Measurements from ENCODE around the gene KIF25.

KIF25 gene

DNA sequence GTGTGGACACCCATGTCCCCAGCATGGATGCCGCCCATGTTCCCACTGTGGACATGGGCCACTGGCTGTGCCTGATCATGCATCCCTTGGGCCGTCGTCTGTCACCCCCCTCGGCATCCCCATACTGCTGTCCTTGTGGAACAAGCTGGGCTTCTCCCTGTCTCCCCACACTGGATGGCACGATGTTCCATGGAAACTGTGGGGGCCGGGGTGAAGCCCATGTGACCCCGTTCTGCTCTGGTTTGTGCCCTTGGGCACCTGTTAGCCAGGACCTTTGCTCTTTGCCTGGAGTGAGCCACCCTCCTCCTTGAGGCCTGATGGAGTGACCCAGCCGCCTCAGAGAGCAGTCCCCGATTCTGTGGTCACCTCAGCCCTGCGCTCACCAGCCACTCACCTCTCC lies 89.1 kb downstream of the KIF25 start:
- no peak for DNase-seq (ENCODE audit: low read depth in 2 of 2, low spot score in 1 of 2)

DNA sequence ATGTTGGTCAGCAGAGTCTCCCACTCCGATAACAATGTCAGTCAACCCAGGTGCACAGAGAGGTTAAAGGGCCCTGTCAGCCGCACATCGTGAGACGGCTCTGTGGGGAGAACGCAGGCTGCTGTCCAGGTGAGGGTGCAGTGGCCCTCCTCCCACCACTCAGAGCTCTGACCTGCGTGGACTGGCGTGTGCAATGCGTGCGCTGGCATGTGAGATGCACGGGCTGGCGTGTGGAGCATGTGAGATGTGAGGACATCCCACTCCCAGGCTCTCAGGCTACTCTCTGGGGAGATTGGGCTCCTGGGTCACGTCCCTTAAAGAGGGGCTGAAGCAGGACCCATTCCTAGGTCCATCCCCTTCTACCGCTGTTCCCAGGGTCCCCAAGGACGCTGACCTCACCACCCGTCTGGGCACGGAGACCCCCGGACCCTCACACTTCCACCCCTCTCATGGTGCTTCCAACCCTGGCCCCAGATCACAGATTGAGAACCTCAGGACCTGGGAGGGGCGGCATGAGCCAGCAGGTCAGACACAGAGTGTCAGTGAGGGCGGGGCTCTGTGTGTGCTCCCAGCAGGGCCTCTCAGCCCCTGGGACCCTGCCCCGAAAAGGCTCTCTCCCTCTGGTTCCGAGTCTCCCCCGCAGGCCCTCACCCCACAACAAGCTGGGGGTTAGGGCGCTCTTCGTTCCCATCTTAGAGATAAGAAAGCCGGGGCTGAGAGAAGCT lies 90.1 kb downstream of the KIF25 start:
- no peak for DNase-seq (ENCODE audit: low read depth in 2 of 2, low spot score in 1 of 2)

DNA sequence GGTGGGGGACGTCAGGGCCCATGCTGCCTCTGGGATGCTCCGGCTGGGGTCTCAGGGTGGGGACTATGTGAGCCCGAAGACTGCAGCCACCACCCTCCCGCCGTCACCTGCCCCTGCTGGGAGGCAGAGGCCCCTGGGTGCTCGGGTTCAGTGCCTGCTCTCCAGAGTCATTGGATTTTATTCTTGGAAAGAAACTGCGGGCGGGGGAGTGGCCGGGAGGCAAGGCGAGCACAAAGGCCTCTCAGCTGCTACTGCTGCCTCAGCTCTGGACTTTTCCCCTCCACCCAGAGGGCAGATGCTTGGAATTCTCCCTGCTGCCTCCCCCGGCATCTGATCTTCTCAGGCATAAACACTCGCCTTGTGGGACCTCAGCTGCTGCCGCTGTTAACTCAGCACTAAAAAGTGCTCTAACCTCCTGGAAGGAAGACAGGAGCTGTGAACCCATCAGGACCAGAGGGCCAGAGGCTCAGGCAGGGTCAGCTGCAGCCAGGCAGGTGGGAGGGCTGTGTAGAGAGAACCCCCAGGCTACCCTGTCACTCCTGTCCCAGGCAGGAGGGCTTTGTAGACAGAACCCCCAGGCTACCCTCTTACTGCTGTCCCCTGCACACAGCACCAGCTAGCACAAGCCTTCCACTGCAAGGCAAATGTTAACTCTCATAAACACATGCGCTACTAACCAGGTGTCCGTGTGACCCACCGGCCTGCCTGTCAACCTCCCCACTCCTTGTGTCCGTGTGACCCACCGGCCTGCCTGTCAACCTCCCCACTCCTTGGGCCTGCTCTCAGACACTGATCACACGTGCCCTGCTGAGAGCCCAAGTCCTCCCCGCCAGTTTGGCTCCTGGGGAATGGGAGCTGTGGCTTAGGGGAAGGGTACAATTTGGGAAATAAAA lies 90.9 kb downstream of the KIF25 start:
- DNase-seq (ENCODE audit: low read depth in 2 of 2, low spot score in 1 of 2) = no peak

DNA sequence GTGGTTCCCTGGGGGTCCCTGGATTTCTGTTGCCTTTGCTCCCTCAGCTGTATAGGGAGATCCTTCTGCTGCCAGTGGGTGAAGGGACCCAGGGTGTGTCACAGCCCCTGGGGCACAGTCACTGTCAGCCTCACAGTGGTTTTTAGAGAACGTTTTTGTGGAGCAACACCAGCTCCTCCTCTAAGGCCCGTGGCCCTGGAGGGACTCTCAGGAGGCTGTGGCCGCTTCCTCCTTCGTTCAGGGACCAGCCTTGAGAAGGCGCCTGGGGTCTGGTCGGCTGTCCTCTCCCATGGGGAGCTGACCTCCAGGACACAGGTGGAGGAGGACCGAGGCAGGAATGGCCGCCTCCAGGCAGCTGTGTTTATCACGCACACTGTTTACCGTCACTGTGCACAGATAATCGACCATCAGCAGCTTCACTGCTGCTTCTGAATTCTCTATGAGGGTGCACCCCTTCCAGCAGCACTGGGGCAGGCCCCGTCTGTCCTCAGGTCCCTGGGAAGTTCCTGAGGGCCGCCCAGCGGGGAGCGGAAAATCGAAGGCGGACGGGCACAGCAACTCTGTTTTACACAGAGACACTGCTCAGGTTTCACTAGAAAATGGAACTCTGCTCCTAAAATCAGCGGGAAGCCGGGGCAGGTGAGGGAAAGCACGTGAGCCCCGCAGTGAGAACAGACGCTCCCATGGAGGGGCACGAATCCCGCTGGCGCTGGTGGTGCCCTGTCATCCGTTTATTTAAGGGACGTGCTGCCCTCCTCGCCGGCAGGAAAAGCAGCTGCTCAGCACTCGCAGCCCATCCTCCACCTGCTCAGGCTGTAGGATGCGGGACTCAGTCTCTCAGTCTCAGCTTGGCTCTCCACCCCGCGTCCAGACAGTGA lies 92.0 kb downstream of the KIF25 start:
- no peak for DNase-seq (ENCODE audit: low read depth in 2 of 2, low spot score in 1 of 2)

DNA sequence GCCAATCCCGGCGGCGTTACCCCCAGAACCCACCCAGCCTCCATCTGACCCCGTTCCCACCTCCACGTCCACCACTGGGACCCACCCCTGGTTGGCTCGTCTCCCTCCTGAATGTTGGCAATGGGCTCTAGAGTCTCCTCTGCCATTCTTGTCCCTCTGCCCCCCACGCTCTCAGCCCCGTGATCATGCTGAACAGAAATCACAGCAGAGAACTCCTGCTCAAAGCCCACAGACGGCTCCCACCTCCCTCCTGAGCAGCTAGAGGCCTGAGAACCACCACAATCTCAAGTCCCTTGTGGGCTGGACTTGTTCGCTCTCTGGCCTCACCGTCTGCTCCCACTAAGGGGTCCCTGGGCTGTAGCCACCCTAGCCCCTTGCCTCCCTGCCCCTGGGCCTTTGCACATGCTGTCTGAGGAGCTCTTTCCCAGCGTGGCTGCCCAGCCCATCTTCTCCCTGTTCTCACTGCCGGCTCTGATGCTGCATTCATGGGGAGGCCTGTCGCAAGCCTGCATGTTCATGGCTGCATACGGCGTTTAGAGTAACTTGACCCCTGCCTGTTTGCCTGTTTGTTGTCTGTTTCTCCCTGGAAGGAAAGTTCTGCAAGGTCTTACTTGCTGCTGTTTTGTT lies 92.7 kb downstream of the KIF25 start:
- no peak for DNase-seq (ENCODE audit: low read depth in 2 of 2, low spot score in 1 of 2)

DNA sequence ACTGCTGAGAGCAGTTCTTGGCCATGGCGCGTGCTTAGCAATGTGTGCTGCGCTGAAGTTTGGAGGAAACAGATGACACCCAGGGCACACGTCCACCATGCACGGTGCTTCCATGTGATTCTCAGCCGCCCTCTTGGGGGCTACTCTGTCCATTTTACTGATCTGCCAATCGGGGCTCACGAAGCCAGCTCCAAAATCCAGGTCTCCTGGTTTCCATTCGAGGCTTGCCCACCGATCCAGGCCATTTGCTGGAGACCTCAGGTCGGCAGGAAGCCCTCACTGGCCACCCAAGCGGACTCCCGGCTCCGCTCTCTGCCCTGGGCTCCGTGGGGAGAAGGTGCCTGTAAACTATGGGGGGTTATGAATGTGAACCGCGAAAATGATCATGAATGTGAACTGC lies 93.2 kb downstream of the KIF25 start:
- no peak for DNase-seq (ENCODE audit: low read depth in 2 of 2, low spot score in 1 of 2)

DNA sequence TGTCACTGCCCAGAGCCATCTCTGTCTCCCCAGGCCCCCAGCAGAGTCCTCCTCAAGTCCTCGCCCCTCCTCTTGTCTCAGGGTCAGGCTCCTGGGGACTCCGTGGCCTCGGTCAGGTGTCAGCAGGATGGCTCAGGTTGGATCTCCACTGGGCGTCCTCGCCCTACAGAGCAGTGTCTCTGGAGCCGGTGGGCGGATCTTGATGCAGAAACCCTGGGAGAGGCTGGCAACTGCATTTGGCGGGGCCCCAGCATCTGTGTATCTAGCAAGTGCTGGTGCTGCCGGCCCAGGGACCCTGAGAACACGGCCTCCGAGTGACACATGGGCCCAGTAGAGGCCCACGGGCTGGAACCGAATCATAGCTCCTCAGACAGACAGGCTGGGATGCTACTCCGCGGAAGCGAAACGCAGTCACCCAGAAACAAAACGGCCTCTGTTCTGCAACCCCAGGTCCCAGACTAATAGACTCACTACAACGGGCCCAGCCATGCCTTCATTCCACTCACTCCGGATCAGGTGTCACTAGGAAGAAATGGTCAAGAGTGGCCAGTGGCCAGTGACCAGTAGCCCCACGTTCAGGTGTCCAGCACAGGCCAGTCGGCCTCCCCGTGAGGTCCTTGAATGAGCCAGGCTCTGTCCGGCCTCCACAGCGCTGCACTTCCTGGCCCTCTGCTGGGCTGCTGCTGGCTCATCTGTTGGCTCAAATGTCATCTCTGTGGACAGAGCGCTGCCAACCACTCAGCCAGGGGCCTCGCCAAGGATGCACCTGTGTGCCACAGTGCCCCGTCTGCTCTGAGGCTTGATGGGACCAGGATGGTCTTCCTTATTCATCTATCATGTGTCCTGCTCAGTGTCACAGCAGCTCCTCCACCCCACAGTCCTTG lies 94.2 kb downstream of the KIF25 start:
- no peak for DNase-seq (ENCODE audit: low read depth in 2 of 2, low spot score in 1 of 2)

DNA sequence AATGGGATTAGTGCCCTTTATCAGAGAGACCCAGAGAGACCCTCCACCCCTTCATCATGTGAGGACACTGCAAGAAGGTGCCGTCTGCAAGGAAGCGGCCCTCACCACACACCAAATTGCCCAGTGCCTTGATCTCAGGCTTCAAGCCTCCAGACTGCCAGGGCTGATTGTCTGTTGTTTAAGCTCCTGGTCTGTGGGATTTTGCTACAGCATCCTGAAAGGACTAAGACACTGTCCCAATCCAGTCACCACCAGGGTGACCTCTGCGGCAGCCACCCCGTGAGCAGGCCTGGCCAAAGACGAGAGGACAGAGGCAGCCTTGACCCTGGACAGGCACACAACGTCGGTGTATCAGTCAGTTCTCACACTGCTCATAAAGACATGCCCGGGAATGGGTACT lies 95.1 kb downstream of the KIF25 start:
- no peak for DNase-seq (ENCODE audit: low read depth in 2 of 2, low spot score in 1 of 2)

DNA sequence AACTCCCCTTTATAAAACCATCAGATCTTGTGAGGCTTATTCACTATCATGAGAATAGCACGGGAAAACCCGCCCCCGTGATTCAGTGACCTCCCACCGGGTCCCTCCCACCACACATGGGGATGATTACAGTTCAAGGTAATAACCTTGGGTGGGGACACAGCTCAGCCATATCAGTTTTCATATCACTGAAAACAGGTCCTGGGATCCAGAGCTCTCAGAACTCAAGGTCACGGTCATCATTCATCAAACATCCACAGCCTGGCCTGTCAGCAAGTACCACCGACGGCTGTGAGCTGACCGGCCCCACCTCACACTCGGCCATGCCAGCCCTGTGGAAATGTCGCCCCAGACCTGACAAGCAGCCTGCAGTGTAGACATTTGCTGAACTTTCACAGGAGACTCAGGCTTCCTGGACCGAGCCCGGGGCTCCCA lies 95.6 kb downstream of the KIF25 start:
- no peak for DNase-seq (ENCODE audit: low read depth in 2 of 2, low spot score in 1 of 2)

DNA sequence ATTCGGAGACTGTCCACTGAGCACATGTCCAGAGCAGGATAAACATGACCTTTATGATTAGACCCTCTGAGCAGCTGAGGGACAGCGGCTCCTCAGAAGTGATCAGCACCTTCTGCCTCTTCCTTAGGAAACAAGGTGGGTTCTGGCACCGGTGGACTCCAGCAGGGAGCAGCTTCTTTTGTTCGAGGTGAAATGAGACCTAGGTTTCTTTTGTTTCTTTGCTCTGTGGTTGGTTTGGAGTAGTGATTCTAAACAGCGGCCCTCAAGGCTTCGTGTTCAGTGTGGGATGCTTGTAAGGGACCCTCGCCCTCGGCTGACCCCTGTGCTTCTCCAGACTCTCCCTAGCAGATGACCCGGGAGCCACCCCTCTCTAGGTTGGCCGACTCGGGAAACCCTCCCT lies 96.2 kb downstream of the KIF25 start:
- no peak for DNase-seq (ENCODE audit: low read depth in 2 of 2, low spot score in 1 of 2)

Data from stimulated activated CD8-positive, alpha-beta memory T cell treated with anti-CD3 and anti-CD28 coated beads, Interleukin-4, amount 100 ng/mL, for 4 hours (primary cell).